OCI-LY3 (cell line): Measurements from ENCODE around the gene DRGX.

ENCODE experiments used
- H2AFZ ChIP-seq: fragments of 200-600, 300-600 bp; shearing (Covaris generic); 2 replicates; pipeline ENCODE4 v1.6.0; 2014; ENCODE audit warnings: antibody characterized with exemption, low read depth, low read length
- H3K27ac ChIP-seq: fragments of 200-600, 300-600 bp; sonication (generic); 2 replicates; pipeline ENCODE4 v1.5.1; 2014; ENCODE audit warnings: mild to moderate bottlenecking, low read length, moderate library complexity, mixed read lengths
- H3K27me3 ChIP-seq: fragments of 200-600, 300-600 bp; sonication (generic); 2 replicates; pipeline ENCODE4 v1.6.1; 2014; ENCODE audit warnings: low read depth, low read length, mixed read lengths
- H3K36me3 ChIP-seq: fragments of 200-600, 300-600 bp; sonication (generic); replicated peaks from 2 replicates; pipeline ENCODE3; 2014; ENCODE audit warnings: low read depth, low read length, mixed read lengths
- H3K4me1 ChIP-seq: fragments of 300-600, 200-600 bp; sonication (generic); 2 replicates; pipeline ENCODE4 v1.6.1; 2014; ENCODE audit warnings: low read length, mixed read lengths
- H3K4me2 ChIP-seq: fragments of 200-600, 300-600 bp; sonication (generic); 2 replicates; pipeline ENCODE4 v1.6.1; 2014; ENCODE audit warnings: low read length, mixed read lengths
- H3K4me3 ChIP-seq: fragments of 300-600, 200-600 bp; sonication (generic); 2 replicates; pipeline ENCODE4 v1.5.1; 2014; ENCODE audit warnings: antibody characterized with exemption, mild to moderate bottlenecking, low read length, moderate library complexity
- H3K79me2 ChIP-seq: fragments of 300-600, 200-600 bp; shearing (Covaris generic); 2 replicates; pipeline ENCODE4 v1.6.1; 2014; ENCODE audit warnings: mild to moderate bottlenecking, low read length, mixed read lengths
- H3K9ac ChIP-seq: fragments of 300-600, 200-600 bp; shearing (Covaris generic); 2 replicates; pipeline ENCODE4 v1.6.0; 2014; ENCODE audit warnings: mild to moderate bottlenecking, low read length, moderate library complexity
- H3K9me3 ChIP-seq: fragments of 200-600, 300-600 bp; shearing (Covaris generic); 2 replicates; pipeline ENCODE4 v1.6.1; 2014; ENCODE audit warnings: low read length, mixed read lengths; ENCODE audit not compliant: insufficient read depth
- H4K20me1 ChIP-seq: fragments of 200-600, 300-600 bp; sonication (generic); 2 replicates; pipeline ENCODE4 v1.6.1; 2016; ENCODE audit warnings: low read length, mixed read lengths; ENCODE audit not compliant: insufficient read depth
- EZH2phosphoT487 ChIP-seq: fragments of 200-600 bp; shearing (Covaris generic); IDR thresholded peaks from 2 replicates; pipeline ENCODE4 v1.6.1; 2018; ENCODE audit warnings: antibody characterized with exemption, mixed run types, low read depth
- TF ChIP-seq, protein P1 (sequence below): fragments of 200-600, 300-600 bp; sonication (generic); IDR thresholded peaks from 2 replicates; pipeline ENCODE4 v1.5.1; 2014; ENCODE audit warnings: antibody characterized with exemption, low read length, low read depth

Gene DRGX

DNA sequence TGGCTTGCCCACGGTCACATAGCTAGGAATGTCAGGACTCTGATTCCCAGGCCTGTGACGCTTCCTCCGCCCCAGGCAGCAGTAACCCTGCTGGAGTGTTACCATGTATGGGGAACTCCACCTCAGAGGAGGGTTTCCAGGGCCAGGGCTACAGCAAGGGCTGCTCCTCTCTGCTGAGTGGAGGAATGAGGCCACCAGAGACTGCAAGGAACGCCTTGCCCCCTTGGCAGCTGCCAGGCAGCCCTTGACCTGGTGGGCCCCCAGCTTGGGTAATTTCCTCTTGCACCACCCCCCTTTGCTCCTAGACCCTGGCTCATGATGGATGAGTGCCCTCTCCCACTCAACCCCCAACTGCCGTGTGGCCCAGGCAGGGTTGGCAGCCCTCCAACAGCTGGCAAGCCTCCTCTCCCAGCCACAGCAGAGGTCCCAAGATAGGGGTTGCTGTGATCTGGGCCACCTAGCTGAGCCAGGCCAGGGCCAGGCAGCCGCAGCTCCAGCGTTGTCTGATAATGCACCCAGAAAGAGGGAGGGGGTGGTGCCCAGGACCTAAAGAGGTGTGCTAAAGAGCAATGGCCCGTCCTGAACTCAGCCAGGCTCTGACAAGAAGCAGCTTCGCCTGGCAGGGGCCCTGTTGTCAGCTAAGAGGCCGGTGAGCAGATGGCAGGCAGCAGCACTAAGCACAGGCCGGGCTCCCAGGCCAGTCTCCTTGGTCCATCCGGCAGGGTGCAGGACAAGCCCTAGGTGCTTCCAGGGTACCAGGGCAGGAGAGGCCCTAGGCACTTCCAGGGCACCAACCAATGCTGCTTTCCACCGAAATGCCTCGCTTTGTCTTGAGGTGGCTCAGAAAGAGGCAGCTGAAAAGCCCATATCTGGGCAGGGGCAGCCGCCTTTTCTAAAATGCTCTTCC, 35.4 kb downstream of the DRGX start:
- Histone ChIP-seq H3K4me1 (peaks cover 18% of the 10 kb centered on the region), H3K27me3 (peaks cover 46% of the 10 kb centered on the region), H3K9ac (no peak overlapping the region), H3K79me2 (no peaks in the 10 kb centered on the region), H3K4me3 (no peak overlapping the region), H2AFZ (no peak overlapping the region), H3K36me3 (no peaks in the 10 kb centered on the region), H3K27ac (no peak overlapping the region), H3K4me2 (no peak overlapping the region), H4K20me1 (no peaks in the 10 kb centered on the region), H3K9me3 (no peaks in the 10 kb centered on the region)
- TF ChIP-seq EZH2phosphoT487, result no peak
- TF ChIP-seq, protein P1, sequence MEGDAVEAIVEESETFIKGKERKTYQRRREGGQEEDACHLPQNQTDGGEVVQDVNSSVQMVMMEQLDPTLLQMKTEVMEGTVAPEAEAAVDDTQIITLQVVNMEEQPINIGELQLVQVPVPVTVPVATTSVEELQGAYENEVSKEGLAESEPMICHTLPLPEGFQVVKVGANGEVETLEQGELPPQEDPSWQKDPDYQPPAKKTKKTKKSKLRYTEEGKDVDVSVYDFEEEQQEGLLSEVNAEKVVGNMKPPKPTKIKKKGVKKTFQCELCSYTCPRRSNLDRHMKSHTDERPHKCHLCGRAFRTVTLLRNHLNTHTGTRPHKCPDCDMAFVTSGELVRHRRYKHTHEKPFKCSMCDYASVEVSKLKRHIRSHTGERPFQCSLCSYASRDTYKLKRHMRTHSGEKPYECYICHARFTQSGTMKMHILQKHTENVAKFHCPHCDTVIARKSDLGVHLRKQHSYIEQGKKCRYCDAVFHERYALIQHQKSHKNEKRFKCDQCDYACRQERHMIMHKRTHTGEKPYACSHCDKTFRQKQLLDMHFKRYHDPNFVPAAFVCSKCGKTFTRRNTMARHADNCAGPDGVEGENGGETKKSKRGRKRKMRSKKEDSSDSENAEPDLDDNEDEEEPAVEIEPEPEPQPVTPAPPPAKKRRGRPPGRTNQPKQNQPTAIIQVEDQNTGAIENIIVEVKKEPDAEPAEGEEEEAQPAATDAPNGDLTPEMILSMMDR, result no peak

DNA sequence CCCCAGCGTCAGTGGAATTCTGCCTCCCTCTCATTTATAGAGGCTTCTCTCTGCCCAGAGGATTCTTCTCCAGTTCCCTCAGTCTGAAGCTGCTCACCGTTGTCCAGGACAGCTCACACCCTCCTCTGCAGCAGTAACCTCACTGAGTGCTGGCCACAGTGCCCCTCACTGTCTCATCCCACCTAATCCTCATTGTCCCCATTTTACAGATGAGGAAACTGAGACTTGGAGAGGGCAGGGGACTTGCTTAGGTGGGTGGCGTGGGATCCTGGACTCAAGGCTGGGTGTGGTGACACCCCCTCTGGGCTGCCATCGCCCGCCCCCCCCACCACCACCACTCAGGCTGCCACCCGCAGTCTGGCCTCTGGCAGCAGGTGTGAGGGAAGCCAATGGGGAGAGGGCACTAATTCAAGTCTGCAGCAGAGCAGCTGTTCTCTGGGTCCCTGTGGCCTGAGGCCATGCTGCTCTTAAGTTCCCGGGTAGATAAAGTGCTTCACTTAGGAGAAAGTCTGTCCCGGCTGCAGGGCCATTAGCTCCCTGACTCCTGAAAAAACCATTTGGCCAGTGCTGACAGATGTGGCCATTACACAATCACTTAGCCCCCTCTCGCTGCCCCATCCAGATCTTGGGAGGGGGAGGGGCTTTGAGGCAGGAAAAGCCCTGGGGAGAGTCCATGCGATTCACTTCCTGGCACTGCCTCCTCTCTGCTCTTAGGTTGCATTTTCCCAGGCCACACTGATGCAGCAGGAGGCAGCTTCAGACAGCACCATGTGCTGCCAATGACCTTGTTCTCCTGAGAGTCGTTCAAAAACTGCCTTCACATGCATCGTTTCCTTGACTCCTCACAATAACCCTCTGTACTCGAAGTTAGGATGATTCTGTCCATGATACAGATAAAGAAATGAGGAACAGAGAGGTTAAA, 36.3 kb downstream of the DRGX start:
- H3K36me3 ChIP-seq, result no peaks in the 10 kb centered on the region
- H4K20me1 ChIP-seq, result no peaks in the 10 kb centered on the region
- H3K4me1 ChIP-seq, result peaks cover 18% of the 10 kb centered on the region
- peaks cover 40% of the 10 kb centered on the region for H3K27me3 ChIP-seq
- no peak overlapping the region for H2AFZ ChIP-seq
- no peak overlapping the region for H3K9ac ChIP-seq
- H3K4me3 ChIP-seq, result no peak overlapping the region
- no peak overlapping the region for H3K4me2 ChIP-seq
- no peaks in the 10 kb centered on the region for H3K79me2 ChIP-seq
- TF ChIP-seq, protein P1, result no peak
- TF ChIP-seq EZH2phosphoT487, result no peak
- H3K9me3 ChIP-seq, result no peaks in the 10 kb centered on the region
- H3K27ac ChIP-seq, result no peak overlapping the region

DNA sequence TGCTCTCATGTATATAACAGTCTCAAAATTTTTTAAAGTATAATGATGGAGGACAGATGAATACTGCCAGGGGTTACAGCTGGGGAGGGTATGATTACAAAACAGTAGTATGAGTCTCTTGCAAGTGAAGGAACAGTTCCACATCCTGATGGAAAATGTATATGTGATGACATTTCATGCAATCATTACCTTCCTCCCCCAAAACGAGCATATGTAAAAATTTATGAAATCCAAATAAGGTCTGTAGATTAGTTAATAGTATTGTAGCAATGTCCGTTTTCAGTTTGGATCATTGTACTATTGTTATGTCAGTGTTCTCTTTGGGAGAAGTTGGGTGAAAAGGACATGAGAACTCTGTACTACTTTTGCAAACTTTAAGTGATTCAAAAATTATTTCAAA, 38.0 kb downstream of the DRGX start:
- H3K4me1 ChIP-seq, result peaks cover 12% of the 10 kb centered on the region
- no peak overlapping the region for H3K4me3 ChIP-seq
- TF ChIP-seq EZH2phosphoT487, result no peak
- TF ChIP-seq, protein P1, result no peak
- H3K36me3 ChIP-seq, result no peaks in the 10 kb centered on the region
- H2AFZ ChIP-seq, result no peak overlapping the region
- H3K27ac ChIP-seq, result no peak overlapping the region
- peaks cover 30% of the 10 kb centered on the region for H3K27me3 ChIP-seq
- no peaks in the 10 kb centered on the region for H4K20me1 ChIP-seq
- no peaks in the 10 kb centered on the region for H3K9me3 ChIP-seq
- no peak overlapping the region for H3K9ac ChIP-seq
- H3K4me2 ChIP-seq, result no peak overlapping the region
- H3K79me2 ChIP-seq, result no peaks in the 10 kb centered on the region

DNA sequence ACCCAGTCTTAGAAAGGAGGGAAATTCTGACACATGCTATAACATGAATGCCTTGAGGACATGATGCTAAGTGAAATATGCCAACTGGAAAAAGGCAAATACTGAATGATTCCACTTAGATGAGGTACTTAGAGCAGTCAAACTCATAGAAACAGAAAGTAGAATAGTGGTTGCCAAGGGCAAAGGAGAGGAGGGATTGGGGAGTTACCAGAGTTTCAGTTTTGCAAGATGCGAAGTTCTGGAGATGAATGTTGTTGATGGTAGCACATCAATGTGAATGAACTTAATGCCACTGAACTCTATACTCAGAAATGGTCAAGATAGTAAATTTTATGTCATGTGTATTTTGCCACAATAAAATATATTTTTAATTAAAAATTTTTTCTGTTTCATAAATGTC, 38.9 kb downstream of the DRGX start:
- no peaks in the 10 kb centered on the region for H4K20me1 ChIP-seq
- TF ChIP-seq, protein P1, result no peak
- TF ChIP-seq EZH2phosphoT487, result no peak
- no peak overlapping the region for H3K4me2 ChIP-seq
- no peak overlapping the region for H3K4me3 ChIP-seq
- H3K27me3 ChIP-seq, result peaks cover 29% of the 10 kb centered on the region
- H3K36me3 ChIP-seq, result no peaks in the 10 kb centered on the region
- H3K27ac ChIP-seq, result no peak overlapping the region
- H3K4me1 ChIP-seq, result peaks cover 4% of the 10 kb centered on the region
- no peaks in the 10 kb centered on the region for H3K9me3 ChIP-seq
- H3K79me2 ChIP-seq, result no peaks in the 10 kb centered on the region
- no peak overlapping the region for H3K9ac ChIP-seq
- no peak overlapping the region for H2AFZ ChIP-seq
